Upper lobe of left lung (tissue), 4 donors: ENCODE data around the gene KLHDC2.

Source experiments
- CTCF ChIP-seq, 6 experiments: fragments of 450-650 bp in 4 of 6; fragments of 200-600 bp in 2 of 6; sonication (generic) in 2 of 6; IDR thresholded peaks; one replicate each; pipeline ENCODE4 v1.5.1; 2016 to 2019; ENCODE audit warnings: antibody characterized with exemption in 6 of 6
- EP300 ChIP-seq, 4 donors: sonication (generic); formaldehyde crosslinking; IDR thresholded peaks; one replicate each; pipeline ENCODE4 v1.5.1; 2017; ENCODE audit warnings: antibody characterized with exemption in 4 of 4, control low read depth in 2 of 4
- POLR2A ChIP-seq, 4 donors: fragments of 450-650 bp; IDR thresholded peaks; one replicate each; pipeline ENCODE4 v1.5.1; 2016 to 2017; ENCODE audit warnings: antibody characterized with exemption in 4 of 4, mild to moderate bottlenecking in 2 of 4

DNA sequence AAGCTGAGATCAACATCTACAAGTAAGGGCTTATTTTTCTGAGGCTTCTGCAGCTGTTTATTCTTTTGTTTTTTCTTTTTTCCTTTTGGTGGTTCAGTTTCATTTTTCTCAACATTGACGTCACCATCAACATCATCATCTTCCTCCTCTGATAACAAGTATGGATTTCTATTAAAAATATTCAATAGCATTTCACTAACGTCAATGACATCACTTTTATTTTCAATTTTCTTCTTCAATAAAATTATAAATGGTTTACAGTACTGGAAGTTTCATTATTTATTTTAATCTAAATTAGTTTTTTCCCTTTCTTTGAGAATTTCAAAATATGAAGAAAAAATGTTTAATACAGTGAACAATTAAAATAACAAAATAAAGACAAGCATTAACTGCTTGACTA, 60.7 kb downstream of the KLHDC2 start:
- TF ChIP-seq EP300 (IDR thresholded peaks at IDR 0.05): no peak
- TF ChIP-seq CTCF (IDR thresholded peaks at IDR 0.05): no peak
- TF ChIP-seq POLR2A (IDR thresholded peaks at IDR 0.05): no peak
